Muscle of leg (tissue), 11 donors: ENCODE measurements around the gene KIF26A. TPM values are rescaled to one million over a fixed set of nuclear protein-coding genes. Genes with fewer than 3 reads are reported as not detected.

Experiments
- DNase-seq: peaks from one replicate; pipeline ENCODE4 v3.0.0; 2013
- H3K27ac ChIP-seq: one replicate; pipeline ENCODE4 v1.5.1; 2013; ENCODE audit warnings: mild to moderate bottlenecking, low read length, control low read depth
- H3K27me3 ChIP-seq: one replicate; pipeline ENCODE4 v1.6.1; 2013; ENCODE audit warnings: low read length; ENCODE audit not compliant: control insufficient read depth, insufficient read depth
- H3K36me3 ChIP-seq: one replicate; pipeline ENCODE4 v1.6.1; 2013; ENCODE audit warnings: low read length; ENCODE audit not compliant: control insufficient read depth, insufficient read depth
- H3K4me1 ChIP-seq: one replicate; pipeline ENCODE4 v1.6.1; 2013; ENCODE audit warnings: low read length; ENCODE audit not compliant: control insufficient read depth, insufficient read depth
- H3K4me3 ChIP-seq: one replicate; pipeline ENCODE4 v1.5.1; 2013; ENCODE audit warnings: low read length, control low read depth
- H3K9me3 ChIP-seq: replicated peaks from 2 replicates; pipeline ENCODE4 v1.6.1; 2013; ENCODE audit warnings: low read depth, low read length; ENCODE audit not compliant: control insufficient read depth
- WGBS: methylation state at CpG from one replicate; pipeline ENCODE4 v1.1.5; 2013; ENCODE audit warnings: missing lambda C conversion rate; ENCODE audit not compliant: insufficient coverage; 5-methylcytosine and 5-hydroxymethylcytosine counted together
- polyA plus RNA-seq, 8 donors: library from polyadenylated mRNA; unstranded; fragments of 120-200 nt; gene quantifications; one replicate each; pipeline versions ENCODE4 v1.2.1 to v1.2.3, GENCODE V29; 2013; ENCODE audit warnings: inconsistent platforms in 1 of 8, low replicate concordance in 1 of 8; ENCODE audit not compliant: insufficient read length in 8 of 8, insufficient read depth in 1 of 8
- total RNA-seq: library from RNA; stranded (reverse); fragments of 120-200 nt; gene quantifications from one replicate; pipeline ENCODE4 v1.2.4, GENCODE V29; 2013

KIF26A gene
- total and polyA plus RNA-seq, 9 donors = 7.3 to 12.8 (median 10.5) TPM

DNA sequence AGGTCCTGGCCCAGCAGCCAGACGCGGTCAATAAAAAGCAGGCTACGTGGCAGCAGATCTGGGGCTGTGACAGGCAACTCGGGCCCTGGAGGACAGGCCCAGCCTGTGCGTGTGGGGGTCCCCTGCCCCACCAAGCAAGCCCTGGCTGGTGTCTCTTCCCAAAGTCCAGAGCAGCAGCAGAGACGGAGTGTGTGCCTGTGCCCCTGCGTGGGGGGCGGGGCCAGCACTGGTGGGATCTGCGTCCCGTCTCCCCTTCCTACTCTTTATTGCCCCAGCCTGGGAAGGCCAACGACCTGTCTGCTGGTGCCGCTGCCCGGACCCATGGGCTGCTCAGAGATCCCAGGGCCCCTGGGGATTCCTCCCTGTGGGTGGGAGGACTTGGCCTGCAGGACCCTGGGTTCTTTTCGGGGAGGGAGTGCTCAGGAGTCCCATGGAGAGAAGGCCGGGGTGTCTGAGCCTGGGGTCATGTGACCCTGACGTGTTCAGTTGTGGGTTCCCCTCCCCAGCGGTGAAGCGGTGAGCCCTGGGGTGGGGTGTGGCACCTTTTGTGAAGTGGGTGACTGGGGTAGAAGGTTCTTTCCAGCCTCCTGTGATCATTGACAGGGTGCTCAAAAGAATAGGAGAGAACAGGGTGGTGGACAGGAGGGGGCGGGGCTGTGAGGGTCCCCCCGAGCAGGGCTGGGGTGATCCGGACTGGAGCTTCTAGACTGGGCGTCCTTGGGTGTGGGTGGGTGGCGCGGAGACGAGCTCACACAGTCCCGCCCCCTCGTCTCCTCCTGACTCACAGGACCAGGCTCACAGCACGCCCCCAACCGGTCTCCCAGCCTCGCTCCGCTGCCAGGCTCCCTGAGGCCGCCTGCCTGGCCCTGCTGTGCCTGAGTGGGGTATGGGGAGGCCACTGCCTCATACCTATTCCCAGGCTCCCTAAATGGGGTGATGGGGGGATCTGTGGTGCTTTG lies 30.5 kb upstream of the KIF26A start:
- Histone ChIP-seq H3K27ac (no peak overlapping the region), H3K4me1 (peaks cover 16% of the 10 kb centered on the region), H3K9me3 (no peaks in the 10 kb centered on the region), H3K4me3 (no peak overlapping the region), H3K27me3 (peaks cover 3% of the 10 kb centered on the region), H3K36me3 (no peaks in the 10 kb centered on the region)
- 51% methylated on average over 16 of the region's 32 CpGs for WGBS
- DNase-seq = no peak

DNA sequence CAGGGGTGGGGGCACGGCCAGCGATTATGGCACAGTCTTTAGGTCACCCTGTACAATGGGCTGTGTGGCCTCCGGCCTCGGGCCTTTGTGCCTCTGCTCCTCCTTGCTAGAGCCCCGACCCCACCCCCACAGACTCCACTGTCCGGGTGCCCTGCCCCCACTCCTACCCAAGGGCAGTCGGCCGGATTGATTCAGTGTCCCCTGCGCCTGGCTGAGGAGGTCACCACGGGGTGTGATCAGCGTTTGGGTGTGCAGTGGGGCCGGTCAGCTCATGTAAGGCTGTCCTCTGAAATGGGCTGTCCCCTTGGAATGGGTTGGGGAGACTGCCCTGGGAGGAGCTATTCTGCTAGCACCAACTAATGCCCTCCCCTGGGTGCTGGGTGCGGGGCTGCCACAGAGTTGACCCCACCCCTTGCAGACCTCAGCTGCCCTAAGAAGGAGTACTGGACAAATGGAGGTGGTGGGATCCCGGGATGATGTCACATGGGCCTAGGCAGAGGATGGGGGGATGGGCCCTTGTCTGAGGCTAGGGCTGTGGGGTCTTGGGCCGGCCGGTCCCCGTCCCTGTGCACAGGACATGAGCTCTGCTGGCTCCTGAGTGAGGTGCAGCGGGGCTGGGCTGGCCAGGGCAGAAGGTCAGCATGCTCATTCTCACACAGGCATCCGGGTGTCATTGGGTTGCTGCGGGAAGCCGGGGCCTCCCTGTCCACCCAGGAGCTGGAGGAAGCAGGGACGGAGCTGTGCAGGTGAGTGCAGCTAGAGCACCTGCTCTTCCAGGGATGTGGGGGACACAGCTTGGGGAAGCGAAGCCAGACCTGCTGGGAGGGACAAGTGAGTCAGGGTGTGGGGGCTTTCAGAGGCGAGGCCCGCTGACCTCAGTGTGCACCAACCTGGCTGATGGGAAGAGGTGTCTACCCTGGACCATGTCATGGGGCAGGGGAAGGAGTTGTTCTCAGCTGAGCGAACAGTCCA lies 29.5 kb upstream of the KIF26A start:
- WGBS = 58% methylated on average over 14 of the region's 26 CpGs
- no peak for DNase-seq
- H3K4me1 ChIP-seq = peaks cover 11% of the 10 kb centered on the region
- H3K9me3 ChIP-seq = no peaks in the 10 kb centered on the region
- no peak overlapping the region for H3K4me3 ChIP-seq
- H3K36me3 ChIP-seq = no peaks in the 10 kb centered on the region
- peaks cover 8% of the 10 kb centered on the region for H3K27me3 ChIP-seq
- H3K27ac ChIP-seq = no peak overlapping the region

DNA sequence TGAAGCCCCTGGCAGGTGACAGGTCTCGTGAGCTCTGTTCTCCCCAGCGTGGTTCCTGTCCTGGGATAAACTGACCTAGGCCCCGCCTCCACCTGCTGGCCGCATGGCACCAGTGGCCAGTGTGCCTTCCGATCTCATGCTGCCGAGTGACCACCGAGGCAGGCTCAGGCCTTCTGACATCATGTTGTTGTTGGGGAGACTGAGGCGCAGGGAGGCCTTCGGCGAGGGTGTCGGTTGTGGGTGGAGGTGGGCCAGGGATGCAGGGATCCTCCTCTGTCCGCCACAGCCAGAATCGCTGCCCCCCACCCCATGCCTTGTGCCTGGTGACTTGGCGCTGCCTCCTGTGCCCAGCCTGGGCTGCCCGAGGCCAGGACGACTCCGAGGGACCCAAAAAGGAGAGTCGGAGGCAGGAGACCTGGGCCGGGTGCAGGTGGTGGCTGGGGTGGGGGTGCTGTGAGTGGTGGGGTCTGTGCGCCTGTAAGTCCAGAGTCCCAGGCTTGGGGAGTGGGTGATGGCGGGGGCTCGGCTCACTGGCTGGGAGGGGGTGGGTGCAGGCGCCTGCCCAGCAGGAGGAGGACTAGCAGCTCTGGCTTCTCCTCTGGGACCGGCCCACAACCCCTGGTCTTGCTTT lies 28.5 kb upstream of the KIF26A start:
- Histone ChIP-seq H3K27me3 (peaks cover 18% of the 10 kb centered on the region), H3K9me3 (no peaks in the 10 kb centered on the region), H3K27ac (no peak overlapping the region), H3K4me1 (peaks cover 8% of the 10 kb centered on the region), H3K36me3 (no peaks in the 10 kb centered on the region), H3K4me3 (no peak overlapping the region)
- no peak for DNase-seq
- WGBS = 78% methylated on average over 12 of the region's 24 CpGs

DNA sequence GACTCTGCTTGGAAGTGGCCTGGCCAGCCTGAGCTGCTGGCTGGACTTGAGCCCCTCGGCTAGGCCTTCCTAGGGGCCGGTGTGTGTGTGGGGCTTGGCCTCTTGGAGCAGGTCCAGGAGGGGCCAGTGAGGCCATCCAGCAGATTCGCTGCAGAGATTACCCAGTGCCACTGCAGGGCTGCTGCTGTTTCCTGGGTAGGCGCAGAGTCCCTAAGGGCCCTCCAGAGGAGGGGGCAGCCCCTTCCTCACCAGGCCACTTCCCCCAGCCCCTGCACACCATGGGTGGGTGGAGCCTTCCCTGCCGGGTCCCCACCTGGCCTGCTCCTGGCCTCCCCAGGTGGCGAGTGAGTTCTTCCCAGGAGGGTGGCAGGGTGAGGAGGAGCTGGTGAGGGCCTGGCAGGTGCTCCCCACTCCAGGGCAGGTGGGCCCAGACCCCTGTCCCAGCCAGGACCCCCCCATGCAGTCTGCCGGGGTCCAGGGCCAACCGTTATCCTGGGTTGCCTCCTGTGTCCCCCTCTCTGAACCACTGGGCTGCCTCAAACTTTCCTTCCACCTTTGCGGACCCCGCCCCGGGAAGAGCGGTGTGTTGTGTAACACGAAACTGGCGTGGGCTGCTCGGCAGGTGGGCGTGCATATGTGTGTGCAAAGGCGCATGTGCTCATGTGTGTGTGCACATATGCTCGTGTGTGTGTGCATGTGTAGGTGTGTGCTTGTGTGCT lies 27.7 kb upstream of the KIF26A start:
- WGBS = 43% methylated on average over 14 of the region's 18 CpGs
- Histone ChIP-seq H3K27ac (no peak overlapping the region), H3K36me3 (no peaks in the 10 kb centered on the region), H3K4me3 (no peak overlapping the region), H3K4me1 (peaks cover 8% of the 10 kb centered on the region), H3K9me3 (no peaks in the 10 kb centered on the region), H3K27me3 (peaks cover 26% of the 10 kb centered on the region)
- DNase-seq = no peak

DNA sequence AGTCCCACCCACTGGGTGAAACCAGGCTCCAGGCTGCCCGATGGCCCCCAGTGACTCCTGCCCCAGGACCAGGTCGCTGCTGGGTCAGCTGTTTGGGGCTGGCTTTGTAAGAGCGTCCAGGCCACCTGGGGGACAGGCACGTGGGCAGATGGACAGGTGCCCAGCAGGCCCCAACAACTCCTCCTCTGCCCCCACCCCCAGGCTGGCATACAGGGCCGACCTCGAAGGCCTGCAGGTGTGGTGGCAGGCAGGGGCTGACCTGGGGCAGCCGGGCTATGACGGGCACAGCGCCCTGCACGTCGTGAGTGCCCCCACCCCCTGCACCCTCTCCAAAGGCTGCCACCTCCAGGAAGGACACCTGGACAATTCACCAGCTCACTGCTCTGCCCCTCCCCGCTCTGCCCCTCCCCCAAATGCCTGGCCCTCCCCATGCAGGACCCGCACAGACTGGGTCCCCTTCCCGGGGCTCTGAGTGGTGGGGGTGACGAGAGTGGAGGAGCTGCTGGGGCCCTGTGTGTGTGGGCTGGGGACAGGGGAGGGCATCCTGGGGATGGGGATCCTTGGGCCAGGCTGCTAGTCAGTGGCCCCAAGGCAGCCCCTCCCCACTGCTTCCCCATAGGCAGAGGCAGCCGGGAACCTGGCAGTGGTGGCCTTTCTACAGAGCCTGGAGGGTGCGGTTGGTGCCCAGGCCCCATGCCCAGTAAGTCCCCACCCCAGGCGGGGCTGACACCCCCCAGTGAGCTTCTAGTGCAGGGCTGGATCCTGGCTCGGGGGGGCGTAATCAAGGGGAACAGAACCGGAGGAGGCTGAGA lies 26.9 kb upstream of the KIF26A start:
- WGBS = 71% methylated on average over 14 of the region's 21 CpGs
- H3K27ac ChIP-seq = no peak overlapping the region
- H3K9me3 ChIP-seq = no peaks in the 10 kb centered on the region
- H3K4me1 ChIP-seq = peaks cover 12% of the 10 kb centered on the region
- H3K27me3 ChIP-seq = peaks cover 35% of the 10 kb centered on the region
- no peaks in the 10 kb centered on the region for H3K36me3 ChIP-seq
- no peak for DNase-seq
- no peak overlapping the region for H3K4me3 ChIP-seq

DNA sequence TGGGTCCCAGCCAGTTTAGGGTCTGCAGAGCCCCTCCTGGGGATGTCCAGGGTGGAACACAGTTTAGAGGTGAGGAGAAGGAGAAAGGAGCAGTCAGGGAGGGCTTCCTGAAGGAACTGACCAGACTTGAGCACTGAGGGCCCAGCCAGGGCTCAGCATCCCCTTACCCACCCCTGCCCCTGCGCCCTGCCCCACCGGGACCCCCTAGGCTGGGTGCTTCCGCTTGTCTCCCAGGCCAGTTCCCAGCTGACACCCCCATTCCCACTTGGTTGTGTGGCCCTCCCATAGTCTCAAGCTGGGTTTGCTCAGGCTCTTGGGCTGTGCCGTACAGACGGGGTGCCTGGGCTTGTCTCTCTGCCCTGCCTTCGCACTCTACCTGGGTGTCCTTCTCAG lies 26.3 kb upstream of the KIF26A start:
- H3K4me3 ChIP-seq = no peak overlapping the region
- peaks cover 13% of the 10 kb centered on the region for H3K4me1 ChIP-seq
- DNase-seq = no peak
- H3K9me3 ChIP-seq = no peaks in the 10 kb centered on the region
- H3K27ac ChIP-seq = no peak overlapping the region
- WGBS = 86% methylated on average over 6 of the region's 6 CpGs
- peaks cover 36% of the 10 kb centered on the region for H3K27me3 ChIP-seq
- no peaks in the 10 kb centered on the region for H3K36me3 ChIP-seq

DNA sequence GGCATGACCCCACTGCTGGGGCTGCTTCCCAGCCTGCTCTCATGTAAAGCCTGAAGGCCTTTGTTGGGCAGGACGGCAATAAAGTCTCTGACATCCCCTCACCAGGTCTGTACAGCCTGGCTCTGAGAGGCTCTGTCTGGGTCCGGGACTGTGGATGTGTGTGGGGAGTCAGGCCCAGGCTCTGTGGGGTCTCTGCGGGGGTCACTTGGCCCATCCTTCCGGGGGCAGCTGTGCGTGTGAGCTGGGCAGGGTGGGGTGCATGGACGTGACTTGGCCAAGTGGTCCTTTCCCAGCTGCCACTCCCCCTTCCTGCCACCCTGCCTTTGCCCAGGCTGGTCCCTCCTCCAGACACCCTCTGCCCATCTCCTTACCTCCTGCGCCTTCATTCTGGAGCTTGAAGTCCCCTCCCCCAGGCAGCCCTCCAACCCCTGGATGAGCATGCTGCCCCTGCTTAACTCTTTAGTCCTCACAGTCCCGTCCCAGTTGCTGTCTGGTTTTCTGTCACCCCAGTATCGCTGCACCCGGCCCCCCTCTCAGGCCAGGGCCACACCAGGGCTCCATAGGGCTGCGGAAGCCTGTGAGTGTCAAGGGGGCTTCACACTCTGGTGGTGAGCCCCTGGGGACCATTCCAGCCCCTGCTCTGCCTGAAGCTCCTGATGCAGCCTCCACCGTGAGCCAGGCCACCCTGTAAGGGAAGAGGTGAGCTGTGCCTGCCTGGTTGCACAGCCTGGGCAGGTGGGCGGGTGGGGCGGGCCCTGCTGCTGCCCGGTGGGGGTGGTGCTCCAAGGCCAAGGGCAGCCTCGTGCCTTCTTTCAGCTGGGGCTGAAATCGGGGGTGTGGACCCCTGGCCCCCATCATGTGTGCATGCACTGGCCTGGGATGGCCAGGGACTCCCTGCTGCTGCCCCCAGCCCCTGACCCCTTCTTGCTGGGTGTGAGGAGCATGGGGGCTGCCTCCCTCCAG lies 25.5 kb upstream of the KIF26A start:
- Histone ChIP-seq H3K9me3 (no peaks in the 10 kb centered on the region), H3K4me3 (no peak overlapping the region), H3K27me3 (peaks cover 44% of the 10 kb centered on the region), H3K4me1 (peaks cover 13% of the 10 kb centered on the region), H3K27ac (no peak overlapping the region), H3K36me3 (no peaks in the 10 kb centered on the region)
- WGBS = 60% methylated on average over 14 of the region's 17 CpGs
- DNase-seq = no peak

DNA sequence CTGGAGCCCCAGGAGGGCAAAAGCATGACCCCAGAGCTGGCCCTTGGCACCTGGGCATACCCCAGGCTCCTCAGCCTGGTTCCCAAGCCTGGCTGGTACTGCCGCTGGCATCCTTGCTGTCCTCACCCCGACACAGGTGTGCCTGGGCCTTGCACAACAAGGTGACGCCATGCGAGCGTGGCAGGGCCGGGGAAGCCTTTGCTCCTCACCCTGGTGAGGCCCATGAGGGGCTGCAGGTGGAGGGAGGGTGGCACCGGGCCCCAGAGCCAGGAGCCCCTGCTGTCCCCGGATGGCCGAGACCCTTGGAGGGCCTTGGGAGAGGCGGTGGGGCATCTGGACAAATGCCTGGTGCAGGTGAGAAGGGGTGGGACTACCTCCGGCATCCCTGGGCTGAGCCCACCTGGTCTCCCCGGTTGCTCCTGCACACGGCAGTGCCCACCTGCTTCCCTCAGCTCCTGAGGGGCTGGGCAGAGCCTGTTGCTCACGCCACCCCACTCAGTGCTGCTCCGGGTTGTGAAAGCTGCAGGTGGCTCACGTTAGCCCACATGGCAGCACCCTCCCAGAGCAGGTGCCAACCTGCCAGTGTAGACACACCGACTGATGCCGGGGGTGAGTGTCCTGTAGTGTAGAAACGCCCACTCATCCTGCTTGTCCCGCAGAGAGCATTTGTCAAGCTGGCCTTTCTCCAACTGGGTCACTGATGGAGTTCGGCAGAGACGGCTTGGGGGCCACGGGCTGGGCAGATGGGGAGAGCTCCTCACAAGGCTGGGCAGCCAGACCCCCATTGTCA lies 24.6 kb upstream of the KIF26A start:
- WGBS = 75% methylated on average over 14 of the region's 23 CpGs
- DNase-seq = no peak

More for the DNA sequence above, 24.6 kb upstream of the KIF26A start:
- no peaks in the 10 kb centered on the region for H3K36me3 ChIP-seq
- peaks cover 51% of the 10 kb centered on the region for H3K27me3 ChIP-seq
- H3K27ac ChIP-seq = no peak overlapping the region
- peaks cover 13% of the 10 kb centered on the region for H3K4me1 ChIP-seq
- H3K4me3 ChIP-seq = no peak overlapping the region
- no peaks in the 10 kb centered on the region for H3K9me3 ChIP-seq
